Measurements from ENCODE around the gene ELL. TPM values are rescaled to one million over a fixed set of nuclear protein-coding genes. Genes with fewer than 3 reads are reported as not detected.

Gene ELL
- total RNA-seq, 1 donor from 2014 or later, result 7.6 TPM

GRCh38 chr19:18393836-18394235 lies 128.0 kb downstream of the ELL start:
- no peak overlapping the region for H3K4me3 ChIP-seq (ENCODE audit: low read depth, low read length)
- no peak for DNase-seq (ENCODE audit: low read depth)
- TF ChIP-seq CTCF (conservative IDR thresholded peaks at IDR 0.05; ENCODE audit: low read depth, low read length), result no peak

GRCh38 chr19:18392926-18393325 lies 128.9 kb downstream of the ELL start:
- TF ChIP-seq CTCF (conservative IDR thresholded peaks at IDR 0.05; ENCODE audit: low read depth, low read length), result no peak
- no peak overlapping the region for H3K4me3 ChIP-seq (ENCODE audit: low read depth, low read length)
- DNase-seq (ENCODE audit: low read depth), result no peak

Other genes starting within 250 kb of the ELL start
- gene IQCN, start 247.6 kb downstream of the ELL start, total RNA-seq, result 0.07 and 1.3 TPM in 2 replicates
- gene JUND, start 240.4 kb downstream of the ELL start, total RNA-seq, result 266 and 341 TPM in 2 replicates
- gene LSM4, start 199.0 kb downstream of the ELL start, total RNA-seq, result 490 and 620 TPM in 2 replicates
- 5.4 and 7.5 TPM in 2 replicates for gene PGPEP1, start 181.5 kb downstream of the ELL start, total RNA-seq
- 76.3 and 262 TPM in 2 replicates for gene GDF15, start 135.9 kb downstream of the ELL start, total RNA-seq
- gene LRRC25, start 124.4 kb downstream of the ELL start, total RNA-seq, result 0.06 TPM in 1 of 2 replicates, not detected in the other
- 119 and 171 TPM in 2 replicates for gene SSBP4, start 102.7 kb downstream of the ELL start, total RNA-seq
- 88.7 and 115 TPM in 2 replicates for gene ISYNA1, start 83.9 kb downstream of the ELL start, total RNA-seq
- gene FKBP8, start 21.5 kb upstream of the ELL start, total RNA-seq, result 223 and 315 TPM in 2 replicates
- gene KXD1, start 35.8 kb upstream of the ELL start, total RNA-seq, result 128 and 207 TPM in 2 replicates
- gene UBA52, start 49.8 kb upstream of the ELL start, total RNA-seq, result 1,133 and 1,698 TPM in 2 replicates
- 141 and 167 TPM in 2 replicates for gene REX1BD, start 66.7 kb upstream of the ELL start, total RNA-seq
- 0.58 TPM in 1 of 2 replicates, not detected in the other for gene CRLF1, start 84.7 kb upstream of the ELL start, total RNA-seq
- 0.23 TPM in 1 of 2 replicates, not detected in the other for gene TMEM59L, start 90.8 kb upstream of the ELL start, total RNA-seq
- gene KLHL26, start 115.0 kb upstream of the ELL start, total RNA-seq, result 5.1 and 16.5 TPM in 2 replicates
- gene CRTC1, start 161.6 kb upstream of the ELL start, total RNA-seq, result 1.3 and 3.0 TPM in 2 replicates

Data from epithelial cell of proximal tubule (primary cell).